Vagina (tissue), 2 donors: ENCODE results near the gene CGB8.

Source experiments
- POLR2A ChIP-seq, 2 donors: fragments of 450-650 bp; IDR thresholded peaks; one replicate each; pipeline ENCODE4 v1.6.1; 2017; ENCODE audit warnings: antibody characterized with exemption in 2 of 2, mild to moderate bottlenecking in 2 of 2, moderate library complexity in 2 of 2
- POLR2AphosphoS5 ChIP-seq, 2 donors: sonication (generic); formaldehyde crosslinking; IDR thresholded peaks; one replicate each; pipeline ENCODE4 v1.9.0; 2017; ENCODE audit warnings: antibody characterized with exemption in 2 of 2, mild to moderate bottlenecking in 2 of 2, low read depth in 1 of 2; ENCODE audit not compliant: insufficient read depth in 1 of 2
- TF ChIP-seq, protein P1 (sequence below), 3 experiments: fragments of 450-650 bp in 2 of 3; fragments of 200-600 bp in 1 of 3; sonication (generic) in 1 of 3; IDR thresholded peaks; one replicate each; pipeline ENCODE4 v1.5.1; 2017 to 2019; ENCODE audit warnings: antibody characterized with exemption in 3 of 3, mild to moderate bottlenecking in 2 of 3, moderate library complexity in 2 of 3

DNA sequence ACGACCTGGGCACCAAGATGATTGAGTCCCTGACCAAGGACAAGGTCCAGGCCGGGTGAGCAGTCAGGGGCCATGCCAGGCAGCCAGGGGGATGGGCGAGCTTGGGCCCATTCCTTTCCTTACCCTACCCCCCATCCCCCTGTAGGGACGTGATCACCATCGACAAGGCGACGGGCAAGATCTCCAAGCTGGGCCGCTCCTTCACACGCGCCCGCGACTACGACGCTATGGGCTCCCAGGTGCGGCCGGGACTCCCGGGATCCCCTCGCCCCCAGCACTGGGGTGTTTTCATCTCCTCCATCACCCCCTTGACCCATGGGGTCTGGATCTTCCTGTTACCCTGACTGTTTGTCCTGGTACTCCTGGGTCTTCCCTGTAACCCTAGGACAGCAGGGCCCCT is 39.1 kb downstream of the CGB8 start:
- no peak for TF ChIP-seq POLR2A (IDR thresholded peaks at IDR 0.05)
- TF ChIP-seq, protein P1, sequence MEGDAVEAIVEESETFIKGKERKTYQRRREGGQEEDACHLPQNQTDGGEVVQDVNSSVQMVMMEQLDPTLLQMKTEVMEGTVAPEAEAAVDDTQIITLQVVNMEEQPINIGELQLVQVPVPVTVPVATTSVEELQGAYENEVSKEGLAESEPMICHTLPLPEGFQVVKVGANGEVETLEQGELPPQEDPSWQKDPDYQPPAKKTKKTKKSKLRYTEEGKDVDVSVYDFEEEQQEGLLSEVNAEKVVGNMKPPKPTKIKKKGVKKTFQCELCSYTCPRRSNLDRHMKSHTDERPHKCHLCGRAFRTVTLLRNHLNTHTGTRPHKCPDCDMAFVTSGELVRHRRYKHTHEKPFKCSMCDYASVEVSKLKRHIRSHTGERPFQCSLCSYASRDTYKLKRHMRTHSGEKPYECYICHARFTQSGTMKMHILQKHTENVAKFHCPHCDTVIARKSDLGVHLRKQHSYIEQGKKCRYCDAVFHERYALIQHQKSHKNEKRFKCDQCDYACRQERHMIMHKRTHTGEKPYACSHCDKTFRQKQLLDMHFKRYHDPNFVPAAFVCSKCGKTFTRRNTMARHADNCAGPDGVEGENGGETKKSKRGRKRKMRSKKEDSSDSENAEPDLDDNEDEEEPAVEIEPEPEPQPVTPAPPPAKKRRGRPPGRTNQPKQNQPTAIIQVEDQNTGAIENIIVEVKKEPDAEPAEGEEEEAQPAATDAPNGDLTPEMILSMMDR (IDR thresholded peaks at IDR 0.05): no peak
- TF ChIP-seq POLR2AphosphoS5 (IDR thresholded peaks at IDR 0.05; ENCODE audit: insufficient read depth in 1 of 2, low read depth in 1 of 2): no peak
